Motor neuron (in vitro differentiated cells): Measurements from ENCODE around the gene REV1. TPM values are rescaled to one million over a fixed set of nuclear protein-coding genes. Genes with fewer than 3 reads are reported as not detected.
A peak's percentile ranks its signal among the peaks of the same experiment; 100 is the strongest.

ENCODE experiments used
- ATAC-seq, 8 experiments: fragments of 200-7000 bp; cut with Tn5 transposase; replicated peaks in 6 of 8; 2 replicates each; pipeline ENCODE4 v1.8.0; 2021; ENCODE audit warnings: mild to moderate bottlenecking in 8 of 8, moderate library complexity in 8 of 8
- H3K27ac ChIP-seq, 2 donors: fragments of 250-450 bp; sonication (Bioruptor Pico); 2 replicates each; pipeline ENCODE4 v1.9.0; 2021; ENCODE audit warnings: antibody characterized with exemption in 2 of 2, mild to moderate bottlenecking in 2 of 2, moderate library complexity in 1 of 2
- H3K4me1 ChIP-seq, 2 donors: fragments of 250-450 bp; sonication (Bioruptor Pico); replicated peaks in 1 of 2; 2 replicates each; pipeline ENCODE4 v1.6.1; 2021; ENCODE audit warnings: antibody characterized with exemption in 2 of 2, mild to moderate bottlenecking in 2 of 2, moderate library complexity in 1 of 2
- H3K4me3 ChIP-seq, 5 donors: fragments of 250-450 bp; sonication (Bioruptor Pico); 2 replicates each; pipeline ENCODE4 v1.9.0; 2021; ENCODE audit warnings: antibody characterized with exemption in 5 of 5, mild to moderate bottlenecking in 5 of 5, moderate library complexity in 4 of 5
- WGBS, 10 experiments: fragments of 450-650 bp; shearing (Covaris generic); methylation state at CpG; one replicate each; pipeline ENCODE4 v1.0.0; 2022; 5-methylcytosine and 5-hydroxymethylcytosine counted together
- in situ Hi-C, 9 experiments: fragments of 400-800 bp; cut with MboI; loops; one replicate each; pipeline ENCODE4 v1.15.0; 2021; ENCODE audit warnings: low sequenced_read_pairs in 9 of 9, low pct_unique_long_range_greater_than_20kb in 2 of 9; ENCODE audit not compliant: unreplicated experiment in 9 of 9
- total RNA-seq, 8 experiments: library from RNA; unstranded; fragments of 300-600 nt; gene quantifications; 2 replicates each; pipeline versions ENCODE4 v1.2.3 to v1.2.4, GENCODE V29; 2022

Gene REV1
- total RNA-seq, 8 experiments from 2014 or later, result 18.8 to 66.7 (median 34.5) TPM

GRCh38 chr2:99431587-99432275 is 58.1 kb downstream of the REV1 start:
- H3K27ac ChIP-seq, result no peak overlapping the region
- WGBS, 10 experiments, result 57 to 100% (median 93%) methylated on average over 1 to 9 of the region's 12 CpGs
- no peak overlapping the region for H3K4me3 ChIP-seq
- in situ Hi-C loops, result no loop called here
- no peaks in the 10 kb centered on the region for H3K4me1 ChIP-seq
- peak in 1 of 8 experiments; percentile 40 for ATAC-seq

- ATAC-seq, result peak in 3 of 8 experiments; percentile 59 to 90 (median 79)
- H3K4me1 ChIP-seq, result no peaks in the 10 kb centered on the region
- no peak overlapping the region for H3K27ac ChIP-seq
- H3K4me3 ChIP-seq, result no peak overlapping the region
- 23 to 100% (median 85%) methylated on average over 2 to 4 of the region's 4 CpGs for WGBS, 10 experiments
- in situ Hi-C loops, result no loop called here
Observed at GRCh38 chr2:99430614-99431291, 59.1 kb downstream of the REV1 start.

GRCh38 chr2:99425022-99425421 is 64.8 kb downstream of the REV1 start:
- H3K27ac ChIP-seq, result no peak overlapping the region
- no peak overlapping the region for H3K4me3 ChIP-seq
- in situ Hi-C loops, result no loop called here
- 35 to 100% (median 78%) methylated on average over 2 of the region's 2 CpGs; no CpG with 5 or more reads in 2 of the 10 experiments for WGBS, 10 experiments
- H3K4me1 ChIP-seq, result no peaks in the 10 kb centered on the region
- no peak for ATAC-seq

- in situ Hi-C loops, result no loop called here
- no peaks in the 10 kb centered on the region for H3K4me1 ChIP-seq
- H3K27ac ChIP-seq, result no peak overlapping the region
- ATAC-seq, result no peak
- H3K4me3 ChIP-seq, result no peak overlapping the region
Observed at GRCh38 chr2:99424371-99424770, 65.4 kb downstream of the REV1 start.

GRCh38 chr2:99422599-99422998 is 67.2 kb downstream of the REV1 start:
- H3K4me1 ChIP-seq, result no peaks in the 10 kb centered on the region
- no peak overlapping the region for H3K4me3 ChIP-seq
- ATAC-seq, result no peak
- WGBS, 10 experiments, result 77 to 100% (median 94%) methylated on average over 1 to 3 of the region's 3 CpGs; no CpG with 5 or more reads in 2 of the 10 experiments
- in situ Hi-C loops, result no loop called here
- H3K27ac ChIP-seq, result no peak overlapping the region

- WGBS, 10 experiments, result 53 to 100% (median 77%) methylated on average over 1 to 5 of the region's 5 CpGs; no CpG with 5 or more reads in 1 of the 10 experiments
- Histone ChIP-seq H3K27ac (no peak overlapping the region), H3K4me1 (no peaks in the 10 kb centered on the region), H3K4me3 (no peak overlapping the region)
- peak in 2 of 8 experiments; percentile 34 to 46 for ATAC-seq
- in situ Hi-C loops, result no loop called here
Observed at GRCh38 chr2:99421469-99421868, 68.3 kb downstream of the REV1 start.

GRCh38 chr2:99420751-99421299 is 69.0 kb downstream of the REV1 start:
- 75 to 97% (median 90%) methylated on average over 3 to 5 of the region's 5 CpGs for WGBS, 10 experiments

GRCh38 chr2:99420031-99420430 is 69.8 kb downstream of the REV1 start:
- H3K4me1 ChIP-seq, result no peaks in the 10 kb centered on the region
- 60 to 100% (median 100%) methylated on average over 1 of the region's 1 CpG; no CpG with 5 or more reads in 3 of the 10 experiments for WGBS, 10 experiments
- no peak overlapping the region for H3K4me3 ChIP-seq
- ATAC-seq, result no peak
- no peak overlapping the region for H3K27ac ChIP-seq
- in situ Hi-C loops, result no loop called here

More at GRCh38 chr2:99420751-99421299, 69.0 kb downstream of the REV1 start:
- no peak overlapping the region for H3K27ac ChIP-seq
- no peak overlapping the region for H3K4me3 ChIP-seq
- no peaks in the 10 kb centered on the region for H3K4me1 ChIP-seq
- ATAC-seq, result no peak
- in situ Hi-C loops, result no loop called here

- Histone ChIP-seq H3K27ac (no peak overlapping the region), H3K4me3 (no peak overlapping the region), H3K4me1 (no peaks in the 10 kb centered on the region)
- in situ Hi-C loops, result no loop called here
- no peak for ATAC-seq
- WGBS, 10 experiments, result 76 to 100% (median 100%) methylated on average over 1 to 2 of the region's 3 CpGs; no CpG with 5 or more reads in 5 of the 10 experiments
Observed at GRCh38 chr2:99417396-99417795, 72.4 kb downstream of the REV1 start.

- 71 to 100% (median 100%) methylated on average over 1 of the region's 1 CpG; no CpG with 5 or more reads in 3 of the 10 experiments for WGBS, 10 experiments
- no peak overlapping the region for H3K4me3 ChIP-seq
- H3K4me1 ChIP-seq, result no peaks in the 10 kb centered on the region
- in situ Hi-C loops, result no loop called here
- no peak for ATAC-seq
- no peak overlapping the region for H3K27ac ChIP-seq
Observed at GRCh38 chr2:99414566-99414965, 75.3 kb downstream of the REV1 start.

- in situ Hi-C loops, result no loop called here
- WGBS, 10 experiments, result 88 to 100% (median 98%) methylated on average over 2 to 4 of the region's 4 CpGs; no CpG with 5 or more reads in 2 of the 10 experiments
Observed at GRCh38 chr2:99410276-99410675, 79.5 kb downstream of the REV1 start.

GRCh38 chr2:99406137-99406536 is 83.7 kb downstream of the REV1 start:
- no peak overlapping the region for H3K27ac ChIP-seq
- ATAC-seq, result no peak
- H3K4me3 ChIP-seq, result no peak overlapping the region
- in situ Hi-C loops, result no loop called here
- 66 to 100% (median 98%) methylated on average over 1 to 6 of the region's 6 CpGs for WGBS, 10 experiments
- H3K4me1 ChIP-seq, result no peaks in the 10 kb centered on the region

More at GRCh38 chr2:99410276-99410675, 79.5 kb downstream of the REV1 start:
- H3K27ac ChIP-seq, result no peak overlapping the region
- H3K4me1 ChIP-seq, result no peaks in the 10 kb centered on the region
- no peak overlapping the region for H3K4me3 ChIP-seq
- no peak for ATAC-seq

- Histone ChIP-seq H3K4me3 (no peak overlapping the region), H3K27ac (no peak overlapping the region), H3K4me1 (no peaks in the 10 kb centered on the region)
- in situ Hi-C loops, result no loop called here
- WGBS, 10 experiments, result 60 to 100% (median 92%) methylated on average over 1 to 5 of the region's 5 CpGs; no CpG with 5 or more reads in 2 of the 10 experiments
- no peak for ATAC-seq
Observed at GRCh38 chr2:99404797-99405669, 84.8 kb downstream of the REV1 start.
